ENCODE measurements around the gene STAT6.
A peak's percentile ranks its signal among the peaks of the same experiment; 100 is the strongest.
"Not testable (repeated sequence)": the region's sequence is repeated elsewhere in the genome, so short reads cannot be mapped to it uniquely, and the experiment has no call there.

Gene STAT6

GRCh38 chr12:57124261-57124877 lies 13.2 kb upstream of the STAT6 start:
- peaks cover 16% of the 10 kb centered on the region for H3K4me1 Mint-ChIP-seq (ENCODE audit: low read depth)
- no peaks in the 10 kb centered on the region for H3K9me3 Mint-ChIP-seq
- H3K27me3 Mint-ChIP-seq: peaks cover 8% of the 10 kb centered on the region
- DNase-seq: peak; percentile 75
- H3K4me3 Mint-ChIP-seq: no peak overlapping the region
- H3K27ac Mint-ChIP-seq: no peak overlapping the region
- no peaks in the 10 kb centered on the region for H3K36me3 Mint-ChIP-seq (ENCODE audit: low read depth)

GRCh38 chr12:57123813-57124212 lies 12.7 kb upstream of the STAT6 start:
- H3K27me3 Mint-ChIP-seq: peaks cover 8% of the 10 kb centered on the region
- H3K9me3 Mint-ChIP-seq: no peaks in the 10 kb centered on the region
- peaks cover 20% of the 10 kb centered on the region for H3K4me1 Mint-ChIP-seq (ENCODE audit: low read depth)
- H3K36me3 Mint-ChIP-seq (ENCODE audit: low read depth): no peaks in the 10 kb centered on the region
- no peak overlapping the region for H3K4me3 Mint-ChIP-seq
- H3K27ac Mint-ChIP-seq: no peak overlapping the region
- no peak for DNase-seq

- not testable (repeated sequence) for H3K9me3 Mint-ChIP-seq; H3K36me3 Mint-ChIP-seq (ENCODE audit: low read depth); H3K27me3 Mint-ChIP-seq; H3K4me3 Mint-ChIP-seq; H3K27ac Mint-ChIP-seq; DNase-seq
- H3K4me1 Mint-ChIP-seq (ENCODE audit: low read depth): peaks cover 11% of the 10 kb centered on the region
These were observed 9.6 kb upstream of the STAT6 start for GRCh38 chr12:57120718-57121117.

- Mint-ChIP-seq H3K27ac (no peak overlapping the region), H3K36me3 (ENCODE audit: low read depth) (no peaks in the 10 kb centered on the region)
These were observed 8.3 kb upstream of the STAT6 start for GRCh38 chr12:57119294-57120085.

GRCh38 chr12:57118711-57119271 lies 7.6 kb upstream of the STAT6 start:
- Mint-ChIP-seq H3K27ac (no peak overlapping the region), H3K4me3 (no peak overlapping the region), H3K4me1 (ENCODE audit: low read depth) (peaks cover 6% of the 10 kb centered on the region), H3K36me3 (ENCODE audit: low read depth) (no peaks in the 10 kb centered on the region), H3K27me3 (no peaks in the 10 kb centered on the region), H3K9me3 (no peaks in the 10 kb centered on the region)
- no peak for DNase-seq

More at GRCh38 chr12:57119294-57120085, 8.3 kb upstream of the STAT6 start:
- DNase-seq: no peak
- H3K9me3 Mint-ChIP-seq: no peaks in the 10 kb centered on the region
- peaks cover 10% of the 10 kb centered on the region for H3K4me1 Mint-ChIP-seq (ENCODE audit: low read depth)
- H3K27me3 Mint-ChIP-seq: no peaks in the 10 kb centered on the region
- H3K4me3 Mint-ChIP-seq: no peak overlapping the region

- no peak for DNase-seq
- no peak overlapping the region for H3K27ac Mint-ChIP-seq
These were observed 5.6 kb upstream of the STAT6 start for GRCh38 chr12:57116580-57117281.

GRCh38 chr12:57112492-57113294 lies 1.5 kb upstream of the STAT6 start:
- Mint-ChIP-seq H3K36me3 (ENCODE audit: low read depth) (peaks cover 34% of the 10 kb centered on the region), H3K27ac (peak overlapping the region; percentile 97), H3K9me3 (no peaks in the 10 kb centered on the region), H3K4me1 (ENCODE audit: low read depth) (peaks cover 41% of the 10 kb centered on the region), H3K27me3 (no peaks in the 10 kb centered on the region), H3K4me3 (peak overlapping the region; percentile 91)
- no peak for DNase-seq

More at GRCh38 chr12:57116580-57117281, 5.6 kb upstream of the STAT6 start:
- no peaks in the 10 kb centered on the region for H3K9me3 Mint-ChIP-seq
- no peaks in the 10 kb centered on the region for H3K36me3 Mint-ChIP-seq (ENCODE audit: low read depth)
- no peak overlapping the region for H3K4me3 Mint-ChIP-seq
- peaks cover 21% of the 10 kb centered on the region for H3K4me1 Mint-ChIP-seq (ENCODE audit: low read depth)
- no peaks in the 10 kb centered on the region for H3K27me3 Mint-ChIP-seq

- Mint-ChIP-seq H3K4me1 (ENCODE audit: low read depth) (peaks cover 62% of the 10 kb centered on the region), H3K27me3 (no peaks in the 10 kb centered on the region), H3K4me3 (peak overlapping the region; percentile 91), H3K27ac (peak overlapping the region; percentile 97), H3K36me3 (ENCODE audit: low read depth) (peaks cover 57% of the 10 kb centered on the region), H3K9me3 (no peaks in the 10 kb centered on the region)
- DNase-seq: peak; percentile 85
These were observed 795 bp downstream of the STAT6 start for GRCh38 chr12:57110104-57111030.

GRCh38 chr12:57109207-57110103 lies 1.7 kb downstream of the STAT6 start:
- peaks cover 67% of the 10 kb centered on the region for H3K36me3 Mint-ChIP-seq (ENCODE audit: low read depth)
- DNase-seq: no peak
- H3K4me3 Mint-ChIP-seq: peak overlapping the region; percentile 91
- peak overlapping the region; percentile 97 for H3K27ac Mint-ChIP-seq
- H3K9me3 Mint-ChIP-seq: no peaks in the 10 kb centered on the region
- no peaks in the 10 kb centered on the region for H3K27me3 Mint-ChIP-seq
- H3K4me1 Mint-ChIP-seq (ENCODE audit: low read depth): peaks cover 69% of the 10 kb centered on the region

- Mint-ChIP-seq H3K4me3 (peak overlapping the region; percentile 37), H3K9me3 (no peaks in the 10 kb centered on the region), H3K4me1 (ENCODE audit: low read depth) (peaks cover 75% of the 10 kb centered on the region), H3K36me3 (ENCODE audit: low read depth) (peaks cover 82% of the 10 kb centered on the region), H3K27ac (peak overlapping the region; percentile 84), H3K27me3 (no peaks in the 10 kb centered on the region)
- DNase-seq: no peak
These were observed 3.6 kb downstream of the STAT6 start for GRCh38 chr12:57107456-57108155.

GRCh38 chr12:57106021-57106708 lies 5.0 kb downstream of the STAT6 start:
- H3K27me3 Mint-ChIP-seq: no peaks in the 10 kb centered on the region
- no peak for DNase-seq
- no peaks in the 10 kb centered on the region for H3K9me3 Mint-ChIP-seq
- H3K4me1 Mint-ChIP-seq (ENCODE audit: low read depth): peaks cover 72% of the 10 kb centered on the region
- no peak overlapping the region for H3K4me3 Mint-ChIP-seq
- H3K36me3 Mint-ChIP-seq (ENCODE audit: low read depth): peaks cover 93% of the 10 kb centered on the region
- peak overlapping the region; percentile 84 for H3K27ac Mint-ChIP-seq
